ENCODE measurements around the gene GPR162.

- TF ChIP-seq CTCF (conservative IDR thresholded peaks at IDR 0.05) (no peak), EZH2 (IDR thresholded peaks at IDR 0.05; ENCODE audit: low read depth) (no peak)
Observed at GRCh38 chr12:6791931-6792520, 29.6 kb upstream of the GPR162 start.

Data from PC-9 (cell line).